HPDE6-E6E7 (cell line): ENCODE measurements around the gene ACKR2.
A peak's percentile ranks its signal among the peaks of the same experiment; 100 is the strongest.
"Not testable (repeated sequence)": the region's sequence is repeated elsewhere in the genome, so short reads cannot be mapped to it uniquely, and the experiment has no call there.

Experiments used
- DNase-seq: peaks from one replicate; pipeline ENCODE4 v3.0.0; 2011; ENCODE audit warnings: missing footprints; ENCODE audit errors: extremely low spot score

The ACKR2 gene

GRCh38 chr3:42855547-42856380, 46.5 kb downstream of the ACKR2 start:
- no peak for DNase-seq

- DNase-seq = no peak
Measured at GRCh38 chr3:42856544-42856943, 47.3 kb downstream of the ACKR2 start.

GRCh38 chr3:42864321-42864950, 55.2 kb downstream of the ACKR2 start:
- DNase-seq = no peak

- DNase-seq = no peak
Measured at GRCh38 chr3:42865256-42865655, 56.0 kb downstream of the ACKR2 start.

GRCh38 chr3:42867138-42867537, 57.9 kb downstream of the ACKR2 start:
- DNase-seq = no peak

GRCh38 chr3:42868841-42869240, 59.6 kb downstream of the ACKR2 start:
- no peak for DNase-seq

- DNase-seq = no peak
Measured at GRCh38 chr3:42871592-42872196, 62.4 kb downstream of the ACKR2 start.

GRCh38 chr3:42872718-42873117, 63.5 kb downstream of the ACKR2 start:
- no peak for DNase-seq

GRCh38 chr3:42873221-42873982, 64.2 kb downstream of the ACKR2 start:
- no peak for DNase-seq

- DNase-seq = no peak
Measured at GRCh38 chr3:42874749-42875148, 65.5 kb downstream of the ACKR2 start.

- no peak for DNase-seq
Measured at GRCh38 chr3:42875325-42876151, 66.3 kb downstream of the ACKR2 start, which contains the start of gene CYP8B1. Gene CYP8B1, minus strand, starts transcription at chr3:42875879. Its CDS starts 63 bp downstream, at chr3:42875816.

GRCh38 chr3:42876401-42876800, 67.2 kb downstream of the ACKR2 start:
- DNase-seq = no peak

- DNase-seq = no peak
Measured at GRCh38 chr3:42876940-42877720, 67.9 kb downstream of the ACKR2 start.

- DNase-seq = no peak
Measured at GRCh38 chr3:42877881-42878280, 68.6 kb downstream of the ACKR2 start.

- DNase-seq = no peak
Measured at GRCh38 chr3:42880183-42880582, 70.9 kb downstream of the ACKR2 start.

- DNase-seq = peak; percentile 54
Measured at GRCh38 chr3:42880601-42881451, 71.6 kb downstream of the ACKR2 start.

- not testable (repeated sequence) for DNase-seq
Measured at GRCh38 chr3:42883251-42883930, 74.1 kb downstream of the ACKR2 start.

- DNase-seq = no peak
Measured at GRCh38 chr3:42884324-42884723, 75.1 kb downstream of the ACKR2 start.
